Fibroblast of skin of left quadriceps (primary cell): Measurements from ENCODE around the gene EIF5A.
A peak's percentile ranks its signal among the peaks of the same experiment; 100 is the strongest.

Source experiments
- DNase-seq, 2 experiments: peaks; one replicate each; pipeline ENCODE4 v3.0.0-alpha.2; 2013; ENCODE audit warnings: low read depth in 2 of 2

EIF5A gene

DNA sequence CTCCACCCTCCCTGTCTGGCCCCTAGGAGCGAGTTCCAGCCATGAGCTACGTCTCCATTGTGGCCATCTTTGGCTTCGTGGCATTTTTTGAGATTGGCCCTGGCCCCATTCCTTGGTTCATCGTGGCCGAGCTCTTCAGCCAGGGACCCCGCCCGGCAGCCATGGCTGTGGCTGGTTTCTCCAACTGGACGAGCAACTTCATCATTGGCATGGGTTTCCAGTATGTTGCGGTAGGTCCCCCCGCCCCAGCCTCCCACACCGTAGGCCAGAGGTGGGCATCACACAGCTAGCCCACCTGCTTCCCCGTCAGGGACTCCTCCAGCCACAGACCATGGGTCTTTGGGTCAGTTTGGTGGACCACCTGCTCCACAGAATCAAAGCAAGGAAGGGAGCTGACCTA lies 21.7 kb upstream of the EIF5A start:
- no peak for DNase-seq

DNA sequence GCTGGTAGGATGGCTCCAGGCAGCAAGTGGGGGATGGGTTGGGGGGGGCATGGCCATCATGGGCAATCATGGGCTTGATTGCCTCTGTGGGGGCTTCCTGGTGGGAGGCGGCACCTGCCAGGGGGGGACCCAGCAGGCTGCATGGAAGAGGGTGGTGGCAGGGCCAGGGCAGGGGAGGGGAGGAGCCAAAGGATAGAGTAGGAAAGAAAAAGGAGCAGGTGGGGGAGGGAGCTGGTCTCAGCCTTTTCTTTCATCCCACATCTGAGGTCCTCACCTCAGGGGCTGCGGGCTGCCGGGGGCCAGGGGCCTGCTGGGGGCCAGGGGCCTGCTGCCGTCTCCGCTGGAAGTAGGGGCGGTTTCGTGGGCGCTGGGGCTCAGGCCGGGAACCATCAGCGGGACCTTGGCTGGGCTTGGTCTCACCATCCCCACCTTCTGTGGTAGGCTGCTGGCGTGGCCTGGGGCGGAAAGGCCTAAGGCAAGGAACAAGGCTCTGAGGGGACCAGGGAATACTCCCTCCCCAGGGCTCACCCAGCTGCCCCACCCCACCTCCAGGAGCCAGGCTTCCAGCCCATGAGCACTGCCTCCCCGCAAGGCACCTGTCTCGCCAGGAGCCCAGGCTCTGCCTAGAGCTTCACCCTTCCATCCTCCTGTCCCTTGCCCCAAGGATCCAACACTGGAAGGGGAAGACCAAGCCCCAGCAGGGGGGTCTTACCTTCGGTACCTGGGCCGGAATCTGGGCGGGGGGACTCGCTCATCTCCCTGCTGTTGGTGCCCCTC lies 18.0 kb upstream of the EIF5A start:
- no peak for DNase-seq

DNA sequence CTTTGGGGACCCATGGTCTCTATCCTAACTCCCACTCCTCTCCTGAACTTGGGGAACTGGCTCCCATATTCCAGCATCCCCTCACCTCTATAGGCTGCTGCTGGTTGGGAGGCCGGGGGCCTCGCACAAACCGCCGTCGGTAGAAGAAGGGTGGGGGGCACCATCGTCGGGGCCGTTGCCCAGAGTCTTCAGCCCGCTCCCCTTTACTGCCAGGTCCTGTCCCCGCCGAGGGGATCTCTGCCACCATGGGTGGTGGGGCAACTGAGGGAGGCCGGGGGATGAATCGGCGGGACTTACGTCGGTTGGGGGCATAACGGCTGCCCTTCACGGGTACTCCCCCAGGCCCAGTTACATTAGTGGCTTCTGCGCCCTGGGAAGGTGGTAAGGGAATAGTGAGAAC lies 17.3 kb upstream of the EIF5A start:
- DNase-seq = no peak

DNA sequence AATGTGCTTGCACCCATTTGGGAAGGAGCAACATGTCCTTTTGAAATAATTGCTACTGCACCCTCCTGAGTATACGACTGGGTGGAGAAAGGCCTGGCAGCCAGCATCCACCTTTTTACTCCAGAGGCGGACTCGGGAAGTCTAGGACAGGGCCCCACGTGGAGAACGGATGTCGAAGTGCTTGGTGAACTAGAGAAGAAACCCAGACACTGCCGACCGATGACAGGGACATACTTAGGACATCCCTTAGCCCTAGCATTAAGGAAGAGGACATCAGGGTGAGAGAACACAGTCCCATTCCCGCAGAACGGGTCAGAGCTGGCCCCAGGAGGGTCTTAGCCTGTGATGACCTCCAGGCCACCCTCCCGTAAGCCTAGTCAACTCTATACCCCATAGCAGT lies 16.7 kb upstream of the EIF5A start:
- DNase-seq = no peak

DNA sequence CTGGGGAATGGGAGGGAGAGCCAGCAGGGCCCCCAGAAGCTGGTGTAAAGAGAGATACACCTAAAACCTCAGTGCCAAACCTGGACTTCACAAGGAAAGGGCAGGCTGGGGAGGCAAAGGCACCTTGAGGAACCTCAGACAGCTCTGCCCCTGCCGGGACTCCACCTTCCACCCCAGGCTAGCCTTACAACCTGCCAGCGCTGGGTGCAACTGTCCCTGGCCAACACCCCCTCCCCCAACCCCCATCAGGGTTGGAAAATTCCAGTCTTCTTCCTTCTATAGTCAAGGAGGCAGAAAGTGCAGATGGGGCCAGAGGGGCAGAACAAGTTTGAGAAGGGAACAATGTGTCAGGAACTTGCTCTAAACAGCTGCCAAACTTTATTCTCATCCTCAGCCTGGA lies 15.2 kb upstream of the EIF5A start:
- DNase-seq = no peak

DNA sequence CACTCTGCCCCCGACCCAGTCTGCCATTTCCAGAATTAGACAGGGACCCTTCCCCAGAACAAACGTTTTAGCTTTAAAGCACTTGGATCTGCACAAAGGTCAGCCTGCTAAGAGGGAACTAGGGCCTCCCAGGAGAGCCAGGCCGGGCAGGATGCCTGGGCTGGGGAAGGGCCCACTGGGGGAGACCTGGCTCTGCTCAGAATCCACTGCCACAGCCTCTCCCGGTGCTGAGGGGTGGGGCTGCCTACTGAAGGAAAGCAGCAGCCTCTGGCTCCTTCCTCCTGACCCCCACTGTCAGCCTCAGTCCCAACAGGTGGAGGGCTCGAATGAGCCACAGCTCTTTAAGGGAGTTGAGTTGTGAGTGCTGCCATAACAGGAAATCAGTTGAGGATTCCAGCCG lies 14.7 kb upstream of the EIF5A start:
- no peak for DNase-seq

DNA sequence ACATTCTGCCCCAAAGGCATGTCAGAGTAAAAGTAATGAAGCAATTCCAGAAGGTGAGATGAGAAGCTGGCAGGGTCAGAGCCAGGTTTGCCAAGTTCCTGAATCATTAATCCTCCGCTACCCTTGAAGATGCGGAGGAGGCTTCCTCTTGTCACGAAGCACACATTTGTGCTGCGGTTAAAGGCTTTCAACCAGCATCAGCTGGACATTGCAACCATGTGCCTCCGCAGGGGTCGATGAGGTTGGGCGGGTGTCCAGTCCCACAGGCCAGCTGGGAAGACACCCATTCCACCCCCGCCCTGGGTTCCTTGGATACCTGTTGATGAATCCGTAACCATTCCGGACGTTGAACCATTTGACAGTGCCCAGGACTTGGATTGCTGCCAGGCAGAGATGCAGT lies 14.3 kb upstream of the EIF5A start:
- no peak for DNase-seq

DNA sequence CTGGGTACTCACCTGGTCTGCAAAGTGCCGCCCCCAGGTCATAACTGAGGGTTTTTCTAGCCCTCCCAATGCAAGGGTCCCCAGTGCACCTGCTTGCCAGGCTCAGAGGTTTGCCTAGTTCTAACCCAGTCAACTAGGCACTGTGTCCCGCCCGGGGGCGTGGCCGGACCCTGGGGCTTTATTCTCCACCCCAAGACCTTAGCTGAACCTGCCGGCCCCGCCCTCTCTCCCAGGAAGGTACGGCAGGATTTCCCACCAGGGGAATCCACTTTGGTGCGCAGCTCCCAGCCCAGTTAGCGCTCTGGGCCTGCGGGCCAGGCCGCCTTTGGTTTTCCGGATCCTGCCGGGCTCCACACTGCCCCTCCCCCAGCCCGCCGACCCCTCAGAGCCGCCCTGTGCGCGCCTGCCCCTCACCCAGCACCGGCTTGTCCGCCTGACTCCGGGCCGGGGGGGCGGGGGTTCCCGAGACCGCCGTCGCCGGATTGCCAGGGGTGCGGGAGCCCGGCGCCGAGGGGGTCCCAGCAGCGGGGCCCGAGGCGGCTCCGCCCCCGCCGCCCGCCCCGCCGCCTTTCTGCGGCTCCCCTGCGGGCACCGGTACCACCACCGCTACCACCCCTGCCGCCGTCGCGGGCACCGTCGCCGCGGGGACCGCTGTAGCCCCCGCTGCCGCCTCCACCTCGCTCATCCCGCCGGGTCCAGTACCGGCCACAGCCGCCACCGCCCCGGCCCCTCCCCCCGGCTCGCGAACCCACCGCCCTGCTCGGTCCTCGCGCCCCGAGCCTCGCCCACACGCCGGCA lies 13.4 kb upstream of the EIF5A start:
- no peak for DNase-seq

DNA sequence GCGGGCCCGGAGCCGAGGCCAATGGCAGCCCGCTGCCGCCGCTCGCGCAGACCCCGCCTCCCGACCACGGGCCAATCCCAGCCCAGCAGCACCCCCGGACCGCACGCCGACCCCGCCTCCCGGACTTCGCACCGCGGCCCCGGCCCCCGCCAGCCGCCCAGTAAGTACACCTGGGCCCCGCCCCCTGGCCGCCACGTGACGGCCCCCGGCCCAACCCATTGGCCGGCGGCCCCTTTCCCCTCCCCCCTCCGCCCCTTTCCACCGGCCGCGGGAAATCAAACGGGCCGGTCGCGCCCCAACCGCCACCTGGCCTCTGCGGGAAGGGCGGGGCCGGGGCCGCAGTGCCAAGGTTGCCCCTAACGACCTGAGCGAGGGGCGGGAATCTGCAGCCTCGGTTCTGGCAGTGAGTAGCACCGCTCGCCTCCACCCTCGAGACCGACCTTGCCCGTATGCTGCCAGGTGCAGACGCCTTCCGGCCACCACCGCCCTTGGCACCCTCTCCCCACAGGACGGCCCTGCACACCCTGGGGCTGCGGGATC lies 12.7 kb upstream of the EIF5A start, which contains the start of gene YBX2:
TSS of gene YBX2 (minus strand) at position 26 of the 540 bp plus-strand sequence. CDS start 139 bp downstream, outside the sequence.
- DNase-seq = no peak

DNA sequence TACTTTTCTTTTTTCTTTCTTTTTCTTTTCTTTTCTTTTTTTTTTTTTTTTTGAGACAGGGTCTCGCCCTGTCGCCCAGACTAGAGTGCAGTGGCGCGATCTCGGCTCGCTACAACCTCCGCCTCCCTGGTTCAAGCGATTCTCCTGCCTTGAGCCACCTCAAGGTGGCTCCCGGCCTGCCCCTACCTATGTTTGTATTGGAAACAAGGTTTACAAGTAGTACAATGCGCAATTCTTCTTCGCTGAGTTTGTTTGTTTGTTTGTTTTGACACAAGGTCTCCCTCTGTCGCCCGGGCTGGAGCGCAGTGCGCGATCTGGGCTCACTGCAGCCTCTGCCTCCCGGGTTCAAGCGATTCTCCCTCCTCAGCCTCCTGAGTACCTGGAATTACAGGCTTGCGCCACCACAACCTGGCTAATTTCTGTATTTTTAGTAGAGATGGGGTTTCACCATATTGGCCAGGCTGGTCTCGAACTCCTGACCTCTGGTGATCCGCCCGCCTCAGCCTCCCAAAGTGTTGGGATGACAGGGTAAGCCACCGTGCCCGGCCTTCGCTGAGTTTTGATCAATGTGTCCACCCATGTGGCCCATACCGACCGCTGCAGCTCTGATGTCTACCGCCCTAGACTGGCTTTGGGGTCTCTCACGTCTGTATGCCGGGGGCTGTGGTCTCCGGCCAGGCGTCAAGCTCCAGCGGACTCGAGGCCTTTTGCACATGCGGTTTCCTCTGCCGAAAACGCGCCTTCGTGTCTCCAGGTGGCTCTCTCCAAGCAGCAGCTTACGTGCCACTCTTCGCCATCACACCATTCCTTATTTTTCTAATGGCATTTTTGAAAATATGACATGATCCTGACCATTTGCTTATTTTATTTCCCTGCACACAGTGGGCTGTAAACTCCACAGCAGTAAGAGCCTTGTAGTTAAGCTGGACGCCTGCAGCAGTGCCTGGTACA lies 11.9 kb upstream of the EIF5A start:
- no peak for DNase-seq

DNA sequence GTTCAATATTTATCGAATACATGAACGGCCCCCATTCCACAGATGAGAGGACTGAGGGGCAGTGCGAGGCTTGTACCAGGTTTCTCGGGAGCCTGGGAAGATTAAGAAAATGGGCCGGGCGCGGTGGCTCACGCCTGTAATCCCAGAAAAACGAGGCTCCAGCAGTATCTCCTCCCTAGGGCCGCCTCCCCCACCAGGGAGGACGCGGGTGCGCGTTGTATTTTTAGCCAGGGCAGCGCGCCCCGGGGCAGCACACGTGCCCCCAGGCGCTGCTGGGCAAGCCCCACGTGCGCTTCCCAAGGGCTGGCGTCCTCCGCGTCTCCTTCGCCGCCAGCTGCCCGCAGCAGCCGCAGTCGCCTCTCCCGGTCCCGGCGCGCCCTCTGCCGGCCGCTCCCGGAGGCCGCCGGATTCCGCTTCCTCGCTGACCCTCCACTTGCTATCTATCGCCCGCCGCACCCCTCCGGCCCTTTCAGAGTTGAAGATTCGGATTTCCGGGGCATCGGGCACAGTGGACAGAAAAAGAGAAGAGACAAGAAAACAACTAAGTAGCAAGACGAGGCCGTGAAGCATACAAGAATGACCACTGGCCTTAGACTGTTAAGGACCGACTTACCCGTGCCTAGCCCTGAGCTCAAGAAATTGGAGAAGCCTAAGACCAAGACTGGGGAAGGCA lies 11.1 kb upstream of the EIF5A start:
- DNase-seq = no peak

DNA sequence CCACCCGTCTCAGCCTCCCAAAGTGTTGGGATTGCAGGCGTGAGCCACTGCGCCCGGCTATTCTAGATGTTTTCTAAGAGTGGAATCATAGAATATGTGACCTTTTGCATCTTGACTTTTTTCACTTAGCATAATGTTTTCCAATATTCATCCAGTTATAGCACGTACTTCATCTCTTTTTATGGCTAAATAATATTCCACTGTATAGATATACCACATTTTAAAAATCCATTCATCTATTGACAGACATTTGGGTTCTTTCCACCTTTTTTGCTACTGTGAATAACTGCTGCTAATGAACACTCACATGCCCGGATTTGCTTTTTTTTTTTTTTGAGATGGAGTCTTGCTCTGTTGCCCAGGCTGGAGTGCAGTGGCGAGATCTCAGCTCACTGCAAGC lies 3.2 kb upstream of the EIF5A start:
- DNase-seq = no peak

DNA sequence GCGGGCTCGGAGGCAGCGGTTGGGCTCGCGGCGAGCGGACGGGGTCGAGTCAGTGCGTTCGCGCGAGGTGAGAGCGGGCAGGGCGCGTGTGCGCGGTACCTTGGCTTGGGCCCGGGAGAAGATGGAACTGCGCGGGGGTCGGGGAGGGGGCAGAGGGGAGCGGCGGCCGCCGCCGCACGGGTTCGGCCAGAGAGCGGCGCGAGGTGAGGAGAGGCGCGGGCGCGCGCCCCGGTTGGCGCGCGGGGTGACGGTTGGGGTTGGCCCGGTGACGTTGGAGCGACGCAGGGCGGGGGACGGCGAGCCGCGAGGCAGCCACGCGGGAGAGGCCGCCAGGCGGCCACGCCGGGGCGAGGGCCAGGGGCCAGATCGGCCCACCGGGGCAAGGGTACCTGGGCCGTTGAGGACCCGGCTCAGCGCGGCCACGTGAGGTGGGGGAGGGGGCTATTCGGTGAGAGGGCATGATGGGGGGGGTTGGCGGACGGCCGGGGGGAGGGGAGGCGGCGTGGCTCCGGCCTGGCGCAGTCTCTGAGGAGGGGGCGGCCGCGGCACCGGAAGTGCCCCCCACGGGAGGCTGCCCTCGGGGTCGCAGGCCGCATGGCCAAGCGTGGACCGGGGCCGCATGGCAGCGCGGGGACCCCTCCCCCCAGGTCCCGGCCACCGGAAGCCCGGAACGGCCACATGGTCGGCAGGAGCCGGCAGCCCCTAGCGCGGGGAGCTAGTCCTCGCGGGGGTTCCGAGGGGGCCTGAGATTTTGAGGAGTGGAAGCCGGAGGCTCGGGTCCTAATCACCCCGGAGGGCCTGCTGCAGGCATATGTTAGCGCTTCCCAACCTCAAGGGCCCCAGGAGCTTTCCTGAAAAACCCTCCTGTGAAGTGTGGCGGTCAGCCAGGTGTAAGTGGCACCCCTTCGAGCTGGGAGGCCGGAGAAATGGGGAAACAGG lies 527 bp downstream of the EIF5A start:
- DNase-seq = no peak

DNA sequence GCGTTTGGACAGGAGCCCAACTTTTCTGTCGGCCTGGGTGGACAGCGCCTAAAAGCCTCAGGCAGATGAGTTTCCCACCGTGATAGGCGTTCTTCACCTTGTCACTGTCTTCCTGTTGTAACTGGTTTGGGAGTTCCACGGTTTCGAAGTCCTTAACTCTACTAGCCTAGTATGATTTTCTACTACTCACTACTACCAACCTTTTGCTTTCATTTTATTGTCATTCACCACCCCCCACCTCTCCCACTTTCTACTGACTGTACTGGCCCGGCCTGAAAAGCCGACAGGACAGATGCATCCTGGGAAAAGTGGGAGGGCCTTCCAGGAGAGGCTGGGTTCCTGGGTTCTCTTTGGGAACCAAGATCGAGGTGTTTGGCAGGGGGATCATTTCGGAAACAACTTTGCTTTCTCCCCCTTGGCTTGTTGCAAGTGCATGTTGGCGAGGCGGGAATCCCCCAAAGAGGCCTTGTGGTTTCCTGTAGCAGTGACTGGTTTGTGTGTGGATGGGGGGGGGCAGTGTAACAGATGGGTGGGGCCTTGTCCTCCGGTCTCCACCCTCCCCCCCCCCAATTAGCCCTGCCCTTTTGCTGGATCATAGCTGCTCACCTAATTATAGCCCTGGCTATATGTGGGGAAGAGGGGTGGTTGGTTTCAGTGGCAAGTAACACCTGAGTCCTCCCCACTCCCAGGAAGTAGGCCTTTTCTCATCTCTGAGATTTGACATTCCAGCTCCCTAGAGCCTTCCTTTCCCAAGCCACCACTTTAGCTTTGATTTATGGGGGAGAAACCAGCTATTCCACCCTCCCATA lies 1.4 kb downstream of the EIF5A start:
- peak; percentile 40 to 44 for DNase-seq

DNA sequence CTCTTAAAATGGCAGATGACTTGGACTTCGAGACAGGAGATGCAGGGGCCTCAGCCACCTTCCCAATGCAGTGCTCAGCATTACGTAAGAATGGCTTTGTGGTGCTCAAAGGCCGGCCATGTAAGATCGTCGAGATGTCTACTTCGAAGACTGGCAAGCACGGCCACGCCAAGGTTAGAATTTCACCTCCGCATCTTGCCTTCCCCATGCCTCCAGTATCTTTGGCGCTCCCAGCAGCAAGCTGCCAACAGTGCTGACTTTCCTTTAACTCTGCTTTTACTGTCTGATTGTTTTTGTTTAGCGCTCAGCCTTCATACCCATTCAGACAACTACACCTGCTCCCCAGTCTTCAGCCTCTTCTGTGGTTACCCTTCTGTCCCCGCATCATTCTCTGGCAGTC lies 2.2 kb downstream of the EIF5A start:
- no peak for DNase-seq

DNA sequence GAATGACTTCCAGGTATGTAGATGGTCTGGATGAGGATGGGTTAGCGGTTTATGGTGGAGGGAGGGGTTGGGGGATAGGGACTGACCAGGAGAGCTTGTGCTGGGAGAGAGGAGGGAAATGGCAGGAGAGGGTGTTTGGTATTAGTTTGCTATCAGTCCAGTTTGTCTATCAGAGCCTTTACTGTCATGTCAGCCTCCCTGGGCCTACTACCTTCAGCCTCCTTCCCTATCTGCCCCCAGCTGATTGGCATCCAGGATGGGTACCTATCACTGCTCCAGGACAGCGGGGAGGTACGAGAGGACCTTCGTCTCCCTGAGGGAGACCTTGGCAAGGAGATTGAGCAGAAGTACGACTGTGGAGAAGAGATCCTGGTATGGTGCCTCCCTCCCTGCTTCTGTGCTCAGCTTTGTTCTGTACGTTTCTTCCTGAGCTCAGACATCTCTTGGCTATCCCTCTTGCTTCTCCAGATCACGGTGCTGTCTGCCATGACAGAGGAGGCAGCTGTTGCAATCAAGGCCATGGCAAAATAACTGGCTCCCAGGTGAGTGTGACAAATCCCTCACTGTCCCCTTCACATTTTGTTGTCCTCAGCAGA lies 3.8 kb downstream of the EIF5A start:
- DNase-seq = no peak

DNA sequence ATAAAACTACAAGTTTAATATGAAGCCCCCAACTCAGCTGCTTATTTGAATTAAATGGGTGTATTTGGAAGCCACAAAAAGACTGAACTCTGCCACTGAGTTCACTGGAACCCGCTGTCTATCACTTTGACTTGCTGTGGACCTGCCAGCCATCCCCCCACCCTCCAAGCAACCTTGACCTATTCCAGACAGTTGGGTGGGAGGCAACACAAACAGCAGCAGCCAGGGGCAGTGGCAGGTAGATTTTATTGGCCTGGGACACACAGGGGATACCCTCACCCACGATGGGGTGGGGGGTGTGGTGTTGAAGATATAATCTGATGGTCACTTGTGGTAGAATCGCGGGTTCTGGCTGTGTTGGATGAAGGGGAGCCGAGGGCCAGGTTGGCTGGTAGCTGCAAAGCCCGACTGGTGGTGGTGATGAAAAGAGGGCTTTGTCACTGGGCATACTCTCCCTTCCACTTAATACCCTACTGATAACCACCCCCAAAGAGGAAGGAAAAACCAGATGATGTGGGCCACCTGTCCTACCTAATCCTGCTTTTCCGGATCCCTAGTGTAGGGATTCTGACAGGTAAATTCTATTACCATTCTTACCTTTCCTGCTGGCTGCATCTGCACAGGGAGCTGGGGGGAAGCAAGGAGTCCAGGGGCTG lies 5.1 kb downstream of the EIF5A start:
- DNase-seq = no peak
